ENCODE data around the gene SUMO1.

GRCh38 chr2:202164411-202164810 is 74.0 kb downstream of the SUMO1 start:
- TF ChIP-seq CTCF (conservative IDR thresholded peaks at IDR 0.05) (no peak), EZH2 (IDR thresholded peaks at IDR 0.05; ENCODE audit: low read depth) (no peak)
